22Rv1 (cell line): ENCODE data around the gene LIMS1.
A peak's percentile ranks its signal among the peaks of the same experiment; 100 is the strongest.
"Not testable (repeated sequence)": the region's sequence is repeated elsewhere in the genome, so short reads cannot be mapped to it uniquely, and the experiment has no call there.

Source experiments
- H3K27ac ChIP-seq: fragments of 450-650 bp; 2 replicates; pipeline ENCODE4 v1.5.1; 2017
- ZFX ChIP-seq: fragments of 450-650 bp; IDR thresholded peaks from 2 replicates; pipeline ENCODE4 v1.6.1; 2017; ENCODE audit warnings: antibody characterized with exemption, borderline replicate concordance
- TF ChIP-seq, protein P1 (sequence below): fragments of 450-650 bp; IDR thresholded peaks from 2 replicates; pipeline ENCODE4 v1.5.1; 2017; ENCODE audit warnings: mild to moderate bottlenecking

The LIMS1 gene, protein sequence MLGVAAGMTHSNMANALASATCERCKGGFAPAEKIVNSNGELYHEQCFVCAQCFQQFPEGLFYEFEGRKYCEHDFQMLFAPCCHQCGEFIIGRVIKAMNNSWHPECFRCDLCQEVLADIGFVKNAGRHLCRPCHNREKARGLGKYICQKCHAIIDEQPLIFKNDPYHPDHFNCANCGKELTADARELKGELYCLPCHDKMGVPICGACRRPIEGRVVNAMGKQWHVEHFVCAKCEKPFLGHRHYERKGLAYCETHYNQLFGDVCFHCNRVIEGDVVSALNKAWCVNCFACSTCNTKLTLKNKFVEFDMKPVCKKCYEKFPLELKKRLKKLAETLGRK

GRCh38 chr2:108533832-108534583, at the start of gene LIMS1:
Gene LIMS1 (plus strand): TSS chr2:108534470. CDS start chr2:108534563, 93 bp downstream.
- TF ChIP-seq, protein P1, sequence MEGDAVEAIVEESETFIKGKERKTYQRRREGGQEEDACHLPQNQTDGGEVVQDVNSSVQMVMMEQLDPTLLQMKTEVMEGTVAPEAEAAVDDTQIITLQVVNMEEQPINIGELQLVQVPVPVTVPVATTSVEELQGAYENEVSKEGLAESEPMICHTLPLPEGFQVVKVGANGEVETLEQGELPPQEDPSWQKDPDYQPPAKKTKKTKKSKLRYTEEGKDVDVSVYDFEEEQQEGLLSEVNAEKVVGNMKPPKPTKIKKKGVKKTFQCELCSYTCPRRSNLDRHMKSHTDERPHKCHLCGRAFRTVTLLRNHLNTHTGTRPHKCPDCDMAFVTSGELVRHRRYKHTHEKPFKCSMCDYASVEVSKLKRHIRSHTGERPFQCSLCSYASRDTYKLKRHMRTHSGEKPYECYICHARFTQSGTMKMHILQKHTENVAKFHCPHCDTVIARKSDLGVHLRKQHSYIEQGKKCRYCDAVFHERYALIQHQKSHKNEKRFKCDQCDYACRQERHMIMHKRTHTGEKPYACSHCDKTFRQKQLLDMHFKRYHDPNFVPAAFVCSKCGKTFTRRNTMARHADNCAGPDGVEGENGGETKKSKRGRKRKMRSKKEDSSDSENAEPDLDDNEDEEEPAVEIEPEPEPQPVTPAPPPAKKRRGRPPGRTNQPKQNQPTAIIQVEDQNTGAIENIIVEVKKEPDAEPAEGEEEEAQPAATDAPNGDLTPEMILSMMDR: no peak
- TF ChIP-seq ZFX: no peak
- peak within 1 kb of the TSS; percentile 96 for H3K27ac ChIP-seq

DNA sequence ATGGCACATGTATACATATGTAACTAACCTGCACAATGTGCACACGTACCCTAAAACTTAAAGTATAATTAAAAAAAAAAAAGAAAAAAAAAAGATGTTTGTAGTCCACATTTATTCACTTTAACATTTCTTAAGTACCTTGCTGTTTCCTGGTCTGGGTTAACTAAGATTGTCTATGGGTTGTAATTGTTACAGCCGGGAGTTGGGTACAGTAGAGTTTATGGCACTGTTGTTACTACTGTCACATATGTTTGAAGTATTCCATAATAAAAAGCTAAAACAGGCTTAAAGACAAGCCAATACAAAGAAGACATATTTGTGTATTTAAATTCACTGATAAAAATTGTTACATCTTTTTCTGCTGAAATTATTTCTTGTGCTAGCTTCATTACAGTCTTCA, 49.0 kb upstream of the LIMS1 start:
- no peak for TF ChIP-seq ZFX
- TF ChIP-seq, protein P1: no peak
- H3K27ac ChIP-seq: no peak overlapping the region

DNA sequence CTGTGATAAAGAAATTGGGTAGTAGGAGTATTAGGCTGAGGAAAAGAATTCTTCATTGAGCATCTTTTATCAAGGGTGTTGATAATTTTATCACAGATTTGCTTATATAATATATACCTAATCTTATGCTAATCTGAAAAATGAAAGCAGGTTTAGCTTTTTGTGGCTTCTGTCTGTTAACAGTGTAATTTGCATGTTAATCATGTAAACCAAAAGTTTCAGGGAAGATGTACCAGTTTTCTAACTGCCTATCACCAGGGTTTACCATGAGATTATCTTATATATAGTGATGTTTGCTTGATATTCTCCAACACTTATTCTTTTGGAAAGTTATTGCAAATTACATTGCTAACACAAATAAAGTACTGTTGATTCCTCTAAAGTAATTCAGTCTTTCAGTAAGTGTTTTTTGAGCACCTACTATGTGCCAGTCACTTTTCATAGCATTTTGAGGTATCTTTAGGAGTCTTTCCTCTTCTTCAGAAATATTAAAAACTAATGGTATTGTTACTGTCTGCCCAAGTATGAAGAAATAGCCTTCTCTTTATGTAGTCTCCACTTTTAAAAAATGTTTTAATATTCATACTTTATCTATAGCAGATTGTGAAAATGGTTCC, 43.7 kb upstream of the LIMS1 start:
- H3K27ac ChIP-seq: no peak overlapping the region
- TF ChIP-seq, protein P1: no peak

DNA sequence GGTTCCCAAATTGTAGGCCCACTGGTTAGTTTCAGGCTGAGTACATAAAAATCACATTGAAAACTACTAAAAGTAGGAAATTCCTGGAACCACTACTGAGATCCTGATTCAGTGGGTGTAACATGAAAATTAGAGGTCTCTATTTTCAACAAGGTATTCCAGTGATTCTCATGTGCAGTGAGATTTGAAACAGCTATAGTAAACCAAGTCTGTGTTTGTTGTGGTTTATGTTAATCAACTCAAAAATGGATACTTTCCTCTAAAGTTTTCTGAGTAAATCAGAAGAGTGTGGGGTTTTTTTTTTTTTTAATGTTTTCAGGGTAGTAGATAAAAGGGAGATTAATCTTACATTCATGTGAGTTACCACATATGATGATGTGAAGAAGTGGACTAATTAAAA, 42.4 kb upstream of the LIMS1 start:
- TF ChIP-seq, protein P1: no peak
- no peak for TF ChIP-seq ZFX
- H3K27ac ChIP-seq: no peak overlapping the region

DNA sequence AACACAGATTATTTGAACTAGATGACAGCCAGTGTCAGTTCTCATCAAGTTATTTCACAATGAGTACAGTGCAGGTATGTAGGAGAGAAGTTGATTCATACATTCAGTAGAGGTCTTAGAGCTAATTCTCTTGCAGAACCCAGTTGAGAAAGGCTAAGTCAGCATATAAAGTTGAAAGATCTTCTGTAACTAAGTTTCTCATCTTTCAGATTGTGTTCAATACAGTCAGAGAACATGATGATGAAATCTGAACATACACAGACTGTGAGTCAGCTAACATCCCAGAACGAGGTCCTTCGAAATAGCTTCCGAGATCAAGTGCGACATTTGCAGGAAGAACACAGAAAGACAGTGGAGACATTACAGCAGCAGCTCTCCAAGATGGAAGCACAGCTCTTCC, 41.9 kb upstream of the LIMS1 start:
- H3K27ac ChIP-seq: no peak overlapping the region

DNA sequence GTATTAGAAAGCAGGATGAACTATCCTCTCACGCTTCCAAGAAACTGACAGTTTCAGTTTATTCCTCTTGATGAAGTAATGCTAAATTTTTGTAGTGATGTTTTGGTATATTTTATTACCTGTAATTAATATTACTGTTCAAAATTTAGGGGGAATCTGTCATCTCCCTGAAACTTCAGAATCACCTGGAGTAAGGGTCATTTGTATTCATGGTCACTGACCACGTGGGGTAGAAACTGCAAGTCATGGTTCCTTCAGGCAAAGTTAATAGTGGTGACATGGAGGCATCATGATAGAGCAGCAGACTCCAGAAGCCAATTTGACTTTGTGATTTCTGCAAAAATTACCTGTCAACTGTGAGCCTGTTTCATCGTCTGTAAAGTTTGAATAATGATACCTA, 38.1 kb upstream of the LIMS1 start:
- not testable (repeated sequence) for H3K27ac ChIP-seq

More for the DNA sequence above, 41.9 kb upstream of the LIMS1 start:
- TF ChIP-seq, protein P1: no peak
- TF ChIP-seq ZFX: no peak

GRCh38 chr2:108507620-108508019, 26.6 kb upstream of the LIMS1 start:
- H3K27ac ChIP-seq: not testable (repeated sequence)

DNA sequence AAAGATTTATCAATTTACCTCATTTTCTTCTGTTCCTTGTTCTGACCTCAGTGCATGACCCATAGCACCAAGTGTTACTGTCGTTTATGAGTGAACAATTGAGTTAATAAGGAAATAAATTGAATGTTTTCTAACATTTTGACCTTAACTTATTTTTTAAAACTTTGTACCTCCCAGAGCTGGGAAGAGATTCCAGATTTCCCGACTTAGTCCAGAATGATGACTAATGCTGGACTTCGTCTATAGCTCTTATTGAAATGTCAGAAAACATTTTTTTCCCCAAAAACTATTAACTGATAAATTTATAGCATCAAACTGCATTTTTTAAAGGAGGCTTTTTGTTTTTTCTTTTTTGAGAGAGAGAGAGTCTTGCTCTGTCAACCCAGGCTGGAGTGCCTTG, 21.8 kb upstream of the LIMS1 start:
- H3K27ac ChIP-seq: not testable (repeated sequence)

GRCh38 chr2:108514478-108514877, 19.8 kb upstream of the LIMS1 start:
- H3K27ac ChIP-seq: not testable (repeated sequence)

- not testable (repeated sequence) for H3K27ac ChIP-seq
Observed at GRCh38 chr2:108524688-108525087, 9.6 kb upstream of the LIMS1 start.

DNA sequence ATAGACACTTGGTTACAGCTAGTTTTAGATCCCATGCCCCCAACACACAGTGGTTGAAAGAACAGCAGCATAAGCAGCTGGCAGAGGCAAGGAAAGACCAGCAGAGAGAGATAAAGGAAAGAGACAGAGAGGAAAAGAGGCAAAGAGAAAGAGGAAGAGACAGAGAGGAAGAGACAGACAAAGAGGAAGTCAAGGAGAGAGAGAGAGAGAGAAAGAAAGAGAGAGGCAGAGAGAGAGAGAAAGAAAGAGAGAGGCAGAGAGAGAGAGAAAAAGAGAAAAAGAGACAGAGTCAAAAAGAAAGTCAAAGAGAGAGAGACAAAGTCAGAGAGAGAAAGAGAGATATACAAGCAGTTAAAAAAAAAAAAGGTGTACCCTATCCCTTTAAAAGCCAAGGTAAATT, 9.0 kb upstream of the LIMS1 start:
- H3K27ac ChIP-seq: not testable (repeated sequence)
